ENCODE data around the gene LRIF1. TPM values are rescaled to one million over a fixed set of nuclear protein-coding genes. Genes with fewer than 3 reads are reported as not detected.

The LRIF1 gene
- total RNA-seq, 1 donor from 2014 or later: 8.5 TPM

Other genes with a start within 250 kb of the LRIF1 start
- gene CD53, start 90.8 kb downstream of the LRIF1 start, total RNA-seq: not detected in 2 replicates
- 35.5 and 40.5 TPM in 2 replicates for gene DRAM2, start 176.2 kb upstream of the LRIF1 start, total RNA-seq
- 26.2 and 33.1 TPM in 2 replicates for gene CEPT1, start 176.3 kb upstream of the LRIF1 start, total RNA-seq
- gene DENND2D, start 236.7 kb upstream of the LRIF1 start, total RNA-seq: 0.65 and 1.4 TPM in 2 replicates